NCI-H526 treated with DMSO at 0.1 percent for 48 hours (cell line): ENCODE data around the gene MLH1.

ENCODE experiments used
- DNase-seq: peaks from one replicate; lab custom pipeline; 2025; lab: John Stamatoyannopoulos, UW

The MLH1 gene

DNA sequence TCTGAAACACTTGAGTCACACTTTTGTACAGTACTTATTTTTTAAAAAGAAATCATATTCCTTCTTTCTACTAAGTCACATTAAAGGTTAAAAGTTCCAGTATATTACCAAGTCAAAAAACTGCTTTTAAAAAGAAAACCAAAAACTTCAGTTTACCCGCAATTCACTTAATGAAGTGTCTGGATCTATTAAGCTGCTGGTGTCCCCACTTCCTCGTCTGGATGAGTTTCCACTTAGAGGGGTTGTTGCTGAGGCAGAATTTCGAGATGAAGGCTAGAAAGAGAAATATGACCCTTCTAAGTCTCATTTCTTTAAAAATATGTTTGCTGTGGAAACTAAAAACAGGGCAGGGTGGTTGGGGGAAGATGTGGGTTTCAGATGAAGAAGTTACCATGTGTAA lies 101.3 kb downstream of the MLH1 start:
- no peak for DNase-seq

DNA sequence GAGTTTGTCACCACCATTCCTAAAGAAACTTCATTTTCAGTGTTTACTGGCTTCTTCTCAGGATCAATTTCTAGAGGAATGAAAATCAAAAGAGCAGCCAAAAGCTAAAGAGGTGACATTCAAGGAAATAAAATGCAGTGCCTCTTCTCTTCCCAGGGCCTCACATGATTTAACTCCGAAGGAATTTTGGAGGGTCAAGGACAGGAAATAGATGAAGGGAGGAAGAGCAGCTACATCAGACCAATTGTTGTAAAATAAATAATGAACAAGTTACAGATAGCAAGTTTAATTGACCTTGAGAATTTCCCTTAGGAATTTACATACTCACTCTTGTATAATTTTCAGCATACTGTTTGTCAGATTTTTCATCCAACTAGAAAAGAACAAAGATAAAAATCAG lies 103.0 kb downstream of the MLH1 start:
- DNase-seq = no peak

DNA sequence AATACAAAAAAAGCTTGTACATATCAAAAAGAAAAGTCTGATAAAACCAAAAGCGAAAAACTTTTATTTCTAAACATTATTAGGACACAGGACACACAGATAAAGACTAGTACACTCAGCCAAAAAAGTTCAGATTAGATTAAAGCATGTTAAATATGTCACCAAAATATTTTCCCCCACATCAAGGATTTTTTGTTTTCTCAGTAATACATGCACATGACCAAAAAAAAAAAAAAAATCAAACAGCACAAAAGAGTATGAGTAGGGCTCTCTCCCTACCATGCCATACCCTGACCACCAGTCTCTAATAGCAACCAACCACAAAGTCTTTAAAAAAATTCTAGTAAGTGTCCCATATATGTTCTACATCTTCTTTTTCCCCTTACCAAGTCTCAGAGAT lies 103.7 kb downstream of the MLH1 start:
- no peak for DNase-seq

DNA sequence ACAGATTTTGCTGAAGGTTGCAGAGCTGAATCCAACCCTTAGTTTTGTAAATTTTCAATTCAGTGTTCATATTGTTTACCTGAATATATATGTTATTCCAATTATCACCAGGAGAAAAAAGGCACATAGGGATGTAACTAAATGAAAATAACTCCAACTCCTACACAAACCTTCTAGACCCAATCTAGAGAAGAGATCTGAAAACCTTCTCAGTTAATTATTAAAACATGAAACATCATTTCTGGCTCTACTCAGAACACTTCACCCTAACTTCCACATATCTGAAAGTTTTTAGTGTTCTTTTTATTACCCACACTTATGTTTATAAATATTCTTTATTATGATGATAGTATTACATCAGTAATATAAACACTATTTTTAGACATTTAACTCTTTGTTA lies 104.5 kb downstream of the MLH1 start:
- DNase-seq = no peak

DNA sequence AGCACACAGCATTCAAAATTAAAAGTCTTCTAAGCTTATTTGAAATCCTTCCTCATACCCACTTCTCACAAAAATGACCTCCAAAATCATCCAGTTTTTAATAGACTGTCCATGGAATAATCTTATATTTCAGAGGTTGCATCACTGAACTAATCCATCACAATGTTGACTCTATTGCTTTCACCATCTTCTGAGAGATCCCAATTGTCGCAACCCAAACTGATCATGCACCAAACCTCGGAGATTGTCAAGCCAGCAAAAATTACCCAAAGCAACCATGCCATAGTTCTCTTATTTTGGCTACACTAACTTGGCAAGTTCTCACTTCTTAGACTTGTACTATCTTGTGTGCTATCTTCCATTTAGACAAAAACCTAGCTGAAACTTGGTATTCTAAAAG lies 105.6 kb downstream of the MLH1 start:
- no peak for DNase-seq

DNA sequence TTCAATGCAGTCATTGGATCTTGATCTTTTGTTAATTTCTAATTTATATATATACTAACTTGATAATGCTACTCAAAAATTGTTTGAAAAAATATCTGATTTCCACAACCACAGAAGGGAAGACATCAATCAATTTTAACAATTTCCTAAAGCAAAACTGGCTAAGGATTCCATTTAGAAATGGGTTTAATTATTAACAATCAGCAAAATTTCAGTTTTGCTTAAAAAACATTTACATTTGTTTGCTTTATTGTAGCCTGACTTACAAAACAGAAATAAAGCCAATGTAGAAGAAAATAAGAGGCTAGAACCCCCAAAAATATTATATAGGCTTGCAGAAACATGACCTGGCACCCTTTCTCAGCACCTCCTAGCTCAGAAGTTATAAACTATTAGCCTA lies 106.2 kb downstream of the MLH1 start:
- no peak for DNase-seq

DNA sequence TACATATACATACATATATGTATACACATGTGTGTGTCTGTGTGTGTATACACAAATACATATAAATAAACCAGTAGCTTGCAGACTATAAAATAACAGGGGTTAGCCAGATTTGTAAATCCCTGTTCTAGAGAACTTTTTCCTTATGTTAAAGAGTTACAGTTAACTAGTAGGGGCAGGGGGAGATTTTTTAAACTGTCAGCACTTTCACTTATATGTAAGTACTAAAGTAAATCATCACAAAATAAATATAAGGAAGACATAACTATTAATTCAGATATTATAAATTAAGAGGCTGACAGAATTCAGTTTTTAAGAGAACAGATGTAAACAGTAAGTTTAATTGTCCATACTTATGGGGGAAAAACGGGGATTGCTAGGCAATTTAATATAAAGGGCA lies 107.1 kb downstream of the MLH1 start:
- no peak for DNase-seq
